GM23338 (cell line): Measurements from ENCODE around the gene MYT1. TPM values are rescaled to one million over a fixed set of nuclear protein-coding genes. Genes with fewer than 3 reads are reported as not detected.

Experiments
- ATAC-seq: fragments of 200-7000 bp; cut with Tn5 transposase; 3 replicates; pipeline ENCODE4 v1.9.1; 2020
- DNase-seq: peaks from one replicate; pipeline ENCODE4 v3.0.0-alpha.2; 2015; ENCODE audit warnings: low spot score
- H2AFZ ChIP-seq: fragments of 200-600 bp; sonication (generic); 2 replicates; pipeline ENCODE4 v1.8.0; 2016; ENCODE audit warnings: antibody characterized with exemption, mild to moderate bottlenecking, moderate library complexity
- H3F3A ChIP-seq: fragments of 200-600 bp; sonication (generic); replicated peaks from 2 replicates; pipeline ENCODE4 v1.8.0; 2017; ENCODE audit warnings: antibody characterized with exemption, mixed run types, low read depth
- H3K27ac ChIP-seq: fragments of 200-600 bp; sonication (generic); 2 replicates; pipeline ENCODE4 v1.6.1; 2016; ENCODE audit warnings: low read depth
- H3K27me3 ChIP-seq: fragments of 200-600 bp; sonication (generic); 2 replicates; pipeline ENCODE4 v1.8.0; 2016; ENCODE audit warnings: mild to moderate bottlenecking, mixed run types, moderate library complexity; ENCODE audit not compliant: insufficient read depth
- H3K36me3 ChIP-seq: fragments of 200-600 bp; sonication (generic); 2 replicates; pipeline ENCODE4 v1.8.0; 2016; ENCODE audit warnings: mild to moderate bottlenecking; ENCODE audit not compliant: insufficient read depth
- H3K4me1 ChIP-seq: fragments of 200-600 bp; sonication (generic); 2 replicates; pipeline ENCODE4 v1.8.0; 2016; ENCODE audit warnings: mild to moderate bottlenecking, moderate library complexity; ENCODE audit not compliant: insufficient read depth
- H3K4me2 ChIP-seq: fragments of 200-600 bp; sonication (generic); 2 replicates; pipeline ENCODE4 v1.7.1; 2017; ENCODE audit warnings: mixed run types
- H3K4me3 ChIP-seq: fragments of 200-600 bp; sonication (generic); 2 replicates; pipeline ENCODE4 v1.6.1; 2016; ENCODE audit warnings: mixed run types
- H3K79me2 ChIP-seq: fragments of 200-600 bp; sonication (generic); replicated peaks from 2 replicates; pipeline ENCODE4 v1.8.0; 2017; ENCODE audit warnings: mild to moderate bottlenecking; ENCODE audit not compliant: insufficient read depth
- H3K9me2 ChIP-seq: fragments of 200-600 bp; sonication (generic); 2 replicates; pipeline ENCODE4 v1.8.0; 2017; ENCODE audit not compliant: insufficient read depth
- H4K20me1 ChIP-seq: fragments of 200-600 bp; sonication (generic); replicated peaks from 2 replicates; pipeline ENCODE4 v1.8.0; 2017; ENCODE audit warnings: mild to moderate bottlenecking; ENCODE audit not compliant: insufficient read depth
- H3K27ac Mint-ChIP-seq: 2 replicates; pipeline ENCODE4 v1.8.0; 2020; ENCODE audit warnings: inconsistent platforms, mild to moderate bottlenecking, moderate library complexity, mixed read lengths
- H3K27me3 Mint-ChIP-seq: 3 replicates; pipeline ENCODE4 v1.8.0; 2022; ENCODE audit warnings: low read depth, mild to moderate bottlenecking, moderate library complexity, mixed read lengths, inconsistent platforms; ENCODE audit not compliant: insufficient read depth, poor library complexity
- H3K36me3 Mint-ChIP-seq: 3 replicates; pipeline ENCODE4 v1.8.0; 2021; ENCODE audit warnings: low read depth, mild to moderate bottlenecking, inconsistent platforms, moderate library complexity, mixed read lengths
- H3K4me1 Mint-ChIP-seq: 3 replicates; pipeline ENCODE4 v1.8.0; 2020; ENCODE audit warnings: mild to moderate bottlenecking, inconsistent platforms, mixed read lengths
- H3K4me3 Mint-ChIP-seq: 3 replicates; pipeline ENCODE4 v1.8.0; 2021; ENCODE audit warnings: moderate library complexity, mild to moderate bottlenecking, inconsistent platforms, mixed read lengths
- H3K9me3 Mint-ChIP-seq: 3 replicates; pipeline ENCODE4 v1.8.0; 2020; ENCODE audit warnings: moderate library complexity, mild to moderate bottlenecking, inconsistent platforms, mixed read lengths
- CREB1 ChIP-seq: fragments of 250-450 bp; sonication (Bioruptor Pico); IDR thresholded peaks from 2 replicates; pipeline ENCODE4 v1.5.0; 2020; ENCODE audit warnings: low read depth, mild to moderate bottlenecking, moderate library complexity
- EZH2 ChIP-seq: fragments of 200-600 bp; sonication (generic); IDR thresholded peaks from one replicate; pipeline ENCODE4 v1.8.0; 2017; ENCODE audit warnings: antibody characterized with exemption, mild to moderate bottlenecking, low read depth; ENCODE audit not compliant: unreplicated experiment
- EZH2phosphoT487 ChIP-seq: fragments of 200-600 bp; sonication (generic); IDR thresholded peaks from one replicate; pipeline ENCODE4 v1.8.1; 2018; ENCODE audit warnings: antibody characterized with exemption; ENCODE audit not compliant: unreplicated experiment
- JUNB ChIP-seq: IDR thresholded peaks from one replicate; pipeline ENCODE4 v1.6.1; 2016; ENCODE audit warnings: antibody characterized with exemption; ENCODE audit not compliant: unreplicated experiment
- NANOG ChIP-seq: IDR thresholded peaks from 2 replicates; pipeline ENCODE4 v1.6.1; 2016; ENCODE audit warnings: antibody characterized with exemption, borderline replicate concordance
- POLR2AphosphoS5 ChIP-seq: IDR thresholded peaks from 2 replicates; pipeline ENCODE4 v1.6.1; 2016; ENCODE audit warnings: antibody characterized with exemption, low read depth
- STAT1 ChIP-seq: IDR thresholded peaks from one replicate; pipeline ENCODE4 v1.6.1; 2016; ENCODE audit warnings: antibody characterized with exemption; ENCODE audit not compliant: unreplicated experiment
- ZNF114 ChIP-seq: fragments of 250-450 bp; sonication (Bioruptor Pico); IDR thresholded peaks from 2 replicates; pipeline ENCODE4 v1.5.0; 2020; ENCODE audit warnings: mild to moderate bottlenecking, moderate library complexity
- ZNF331 ChIP-seq: fragments of 250-450 bp; sonication (Bioruptor Pico); IDR thresholded peaks from 2 replicates; pipeline ENCODE4 v1.5.0; 2020; ENCODE audit warnings: low read depth, mild to moderate bottlenecking, moderate library complexity
- polyA plus RNA-seq: library from polyadenylated mRNA; unstranded; fragments of >200 nt; fragmentation: Nextera tagmentation; extraction: Ambion mirVana; gene quantifications from 2 replicates; pipeline ENCODE4 v1.2.1, GENCODE V29; 2016
- total RNA-seq: library from RNA; depleted of rRNA; stranded (reverse); fragments of >200 nt; shearing (Covaris generic); gene quantifications from 2 replicates; pipeline ENCODE4 v1.2.3, GENCODE V29; 2014
- TF ChIP-seq, protein P1 (sequence below), 2 experiments: fragments of 200-600 bp in 1 of 2; sonication (generic) in 1 of 2; conservative IDR thresholded peaks; 2 replicates each; pipeline versions ENCODE4 v1.5.1 to v1.6.1; 2016 to 2017; ENCODE audit warnings: antibody characterized with exemption in 2 of 2, low read depth in 2 of 2, mild to moderate bottlenecking in 2 of 2, moderate library complexity in 1 of 2
- TF ChIP-seq, protein P2 (sequence below): IDR thresholded peaks from one replicate; pipeline ENCODE4 v1.6.1; 2018; ENCODE audit warnings: antibody characterized with exemption; ENCODE audit not compliant: unreplicated experiment
- TF ChIP-seq, protein P3 (sequence below): IDR thresholded peaks from 2 replicates; pipeline ENCODE4 v1.6.1; 2016; ENCODE audit warnings: antibody characterized with exemption
- TF ChIP-seq, protein P4 (sequence below): fragments of 250-450 bp; sonication (Bioruptor Pico); IDR thresholded peaks from 2 replicates; pipeline ENCODE4 v1.5.0; 2020; ENCODE audit warnings: mild to moderate bottlenecking, moderate library complexity

MYT1 gene
- total and polyA plus RNA-seq, 2 experiments from 2014 or later: 0.83 to 1.6 TPM

DNA sequence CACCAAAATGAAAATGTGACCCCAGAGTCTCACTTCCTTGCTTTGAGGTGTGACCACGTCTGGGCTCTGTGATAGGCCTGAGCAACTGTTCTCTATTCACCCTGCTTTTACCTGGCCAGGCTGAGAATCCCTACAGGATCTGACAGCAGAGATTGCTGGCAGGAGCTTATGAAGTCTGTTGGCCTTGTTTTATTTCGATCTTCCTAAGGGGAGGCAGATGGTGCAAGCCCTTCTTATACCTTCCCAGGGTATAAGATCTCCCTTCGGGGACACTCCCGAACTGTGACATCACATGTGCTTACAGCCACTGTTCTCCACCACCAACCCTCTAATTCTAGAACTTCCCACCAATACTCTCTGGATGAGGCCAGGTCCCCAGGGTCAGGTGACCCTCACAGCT is 26.8 kb downstream of the MYT1 start:
- H3K79me2 ChIP-seq: no peaks in the 10 kb centered on the region
- Mint-ChIP-seq H3K27me3 (peaks cover 16% of the 10 kb centered on the region), H3K9me3 (peaks cover 17% of the 10 kb centered on the region), H3K27ac (no peak overlapping the region), H3K36me3 (peaks cover 9% of the 10 kb centered on the region), H3K4me3 (no peak overlapping the region), H3K4me1 (peaks cover 54% of the 10 kb centered on the region)
- H3K9me2 ChIP-seq: peaks cover 3% of the 10 kb centered on the region; the same call in 1 of the 2 replicates
- H3K4me1 ChIP-seq: peaks cover 39% of the 10 kb centered on the region
- no peaks in the 10 kb centered on the region for H3K36me3 ChIP-seq
- H3K4me3 ChIP-seq: no peak overlapping the region
- ATAC-seq (no peak), DNase-seq (no peak)
- no peaks in the 10 kb centered on the region for H3K27me3 ChIP-seq
- H3F3A ChIP-seq: peaks cover 21% of the 10 kb centered on the region
- H2AFZ ChIP-seq: no peak overlapping the region
- H4K20me1 ChIP-seq: no peaks in the 10 kb centered on the region
- H3K27ac ChIP-seq: no peak overlapping the region
- no peak for TF ChIP-seq STAT1
- no peak for TF ChIP-seq EZH2phosphoT487
- TF ChIP-seq JUNB: no peak
- TF ChIP-seq NANOG: no peak
- TF ChIP-seq, protein P1, sequence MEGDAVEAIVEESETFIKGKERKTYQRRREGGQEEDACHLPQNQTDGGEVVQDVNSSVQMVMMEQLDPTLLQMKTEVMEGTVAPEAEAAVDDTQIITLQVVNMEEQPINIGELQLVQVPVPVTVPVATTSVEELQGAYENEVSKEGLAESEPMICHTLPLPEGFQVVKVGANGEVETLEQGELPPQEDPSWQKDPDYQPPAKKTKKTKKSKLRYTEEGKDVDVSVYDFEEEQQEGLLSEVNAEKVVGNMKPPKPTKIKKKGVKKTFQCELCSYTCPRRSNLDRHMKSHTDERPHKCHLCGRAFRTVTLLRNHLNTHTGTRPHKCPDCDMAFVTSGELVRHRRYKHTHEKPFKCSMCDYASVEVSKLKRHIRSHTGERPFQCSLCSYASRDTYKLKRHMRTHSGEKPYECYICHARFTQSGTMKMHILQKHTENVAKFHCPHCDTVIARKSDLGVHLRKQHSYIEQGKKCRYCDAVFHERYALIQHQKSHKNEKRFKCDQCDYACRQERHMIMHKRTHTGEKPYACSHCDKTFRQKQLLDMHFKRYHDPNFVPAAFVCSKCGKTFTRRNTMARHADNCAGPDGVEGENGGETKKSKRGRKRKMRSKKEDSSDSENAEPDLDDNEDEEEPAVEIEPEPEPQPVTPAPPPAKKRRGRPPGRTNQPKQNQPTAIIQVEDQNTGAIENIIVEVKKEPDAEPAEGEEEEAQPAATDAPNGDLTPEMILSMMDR (conservative IDR thresholded peaks at IDR 0.05; ENCODE audit: low read depth in 2 of 2): no peak
- no peak for TF ChIP-seq POLR2AphosphoS5
- TF ChIP-seq, protein P2, sequence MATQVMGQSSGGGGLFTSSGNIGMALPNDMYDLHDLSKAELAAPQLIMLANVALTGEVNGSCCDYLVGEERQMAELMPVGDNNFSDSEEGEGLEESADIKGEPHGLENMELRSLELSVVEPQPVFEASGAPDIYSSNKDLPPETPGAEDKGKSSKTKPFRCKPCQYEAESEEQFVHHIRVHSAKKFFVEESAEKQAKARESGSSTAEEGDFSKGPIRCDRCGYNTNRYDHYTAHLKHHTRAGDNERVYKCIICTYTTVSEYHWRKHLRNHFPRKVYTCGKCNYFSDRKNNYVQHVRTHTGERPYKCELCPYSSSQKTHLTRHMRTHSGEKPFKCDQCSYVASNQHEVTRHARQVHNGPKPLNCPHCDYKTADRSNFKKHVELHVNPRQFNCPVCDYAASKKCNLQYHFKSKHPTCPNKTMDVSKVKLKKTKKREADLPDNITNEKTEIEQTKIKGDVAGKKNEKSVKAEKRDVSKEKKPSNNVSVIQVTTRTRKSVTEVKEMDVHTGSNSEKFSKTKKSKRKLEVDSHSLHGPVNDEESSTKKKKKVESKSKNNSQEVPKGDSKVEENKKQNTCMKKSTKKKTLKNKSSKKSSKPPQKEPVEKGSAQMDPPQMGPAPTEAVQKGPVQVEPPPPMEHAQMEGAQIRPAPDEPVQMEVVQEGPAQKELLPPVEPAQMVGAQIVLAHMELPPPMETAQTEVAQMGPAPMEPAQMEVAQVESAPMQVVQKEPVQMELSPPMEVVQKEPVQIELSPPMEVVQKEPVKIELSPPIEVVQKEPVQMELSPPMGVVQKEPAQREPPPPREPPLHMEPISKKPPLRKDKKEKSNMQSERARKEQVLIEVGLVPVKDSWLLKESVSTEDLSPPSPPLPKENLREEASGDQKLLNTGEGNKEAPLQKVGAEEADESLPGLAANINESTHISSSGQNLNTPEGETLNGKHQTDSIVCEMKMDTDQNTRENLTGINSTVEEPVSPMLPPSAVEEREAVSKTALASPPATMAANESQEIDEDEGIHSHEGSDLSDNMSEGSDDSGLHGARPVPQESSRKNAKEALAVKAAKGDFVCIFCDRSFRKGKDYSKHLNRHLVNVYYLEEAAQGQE: no peak
- no peak for TF ChIP-seq EZH2
- TF ChIP-seq, protein P3, sequence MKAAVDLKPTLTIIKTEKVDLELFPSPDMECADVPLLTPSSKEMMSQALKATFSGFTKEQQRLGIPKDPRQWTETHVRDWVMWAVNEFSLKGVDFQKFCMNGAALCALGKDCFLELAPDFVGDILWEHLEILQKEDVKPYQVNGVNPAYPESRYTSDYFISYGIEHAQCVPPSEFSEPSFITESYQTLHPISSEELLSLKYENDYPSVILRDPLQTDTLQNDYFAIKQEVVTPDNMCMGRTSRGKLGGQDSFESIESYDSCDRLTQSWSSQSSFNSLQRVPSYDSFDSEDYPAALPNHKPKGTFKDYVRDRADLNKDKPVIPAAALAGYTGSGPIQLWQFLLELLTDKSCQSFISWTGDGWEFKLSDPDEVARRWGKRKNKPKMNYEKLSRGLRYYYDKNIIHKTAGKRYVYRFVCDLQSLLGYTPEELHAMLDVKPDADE: no peak
- TF ChIP-seq ZNF114 (CRISPR knock-in tag): no peak
- TF ChIP-seq ZNF331 (CRISPR knock-in tag): no peak
- no peak for TF ChIP-seq CREB1 (CRISPR knock-in tag)
- TF ChIP-seq, protein P4, sequence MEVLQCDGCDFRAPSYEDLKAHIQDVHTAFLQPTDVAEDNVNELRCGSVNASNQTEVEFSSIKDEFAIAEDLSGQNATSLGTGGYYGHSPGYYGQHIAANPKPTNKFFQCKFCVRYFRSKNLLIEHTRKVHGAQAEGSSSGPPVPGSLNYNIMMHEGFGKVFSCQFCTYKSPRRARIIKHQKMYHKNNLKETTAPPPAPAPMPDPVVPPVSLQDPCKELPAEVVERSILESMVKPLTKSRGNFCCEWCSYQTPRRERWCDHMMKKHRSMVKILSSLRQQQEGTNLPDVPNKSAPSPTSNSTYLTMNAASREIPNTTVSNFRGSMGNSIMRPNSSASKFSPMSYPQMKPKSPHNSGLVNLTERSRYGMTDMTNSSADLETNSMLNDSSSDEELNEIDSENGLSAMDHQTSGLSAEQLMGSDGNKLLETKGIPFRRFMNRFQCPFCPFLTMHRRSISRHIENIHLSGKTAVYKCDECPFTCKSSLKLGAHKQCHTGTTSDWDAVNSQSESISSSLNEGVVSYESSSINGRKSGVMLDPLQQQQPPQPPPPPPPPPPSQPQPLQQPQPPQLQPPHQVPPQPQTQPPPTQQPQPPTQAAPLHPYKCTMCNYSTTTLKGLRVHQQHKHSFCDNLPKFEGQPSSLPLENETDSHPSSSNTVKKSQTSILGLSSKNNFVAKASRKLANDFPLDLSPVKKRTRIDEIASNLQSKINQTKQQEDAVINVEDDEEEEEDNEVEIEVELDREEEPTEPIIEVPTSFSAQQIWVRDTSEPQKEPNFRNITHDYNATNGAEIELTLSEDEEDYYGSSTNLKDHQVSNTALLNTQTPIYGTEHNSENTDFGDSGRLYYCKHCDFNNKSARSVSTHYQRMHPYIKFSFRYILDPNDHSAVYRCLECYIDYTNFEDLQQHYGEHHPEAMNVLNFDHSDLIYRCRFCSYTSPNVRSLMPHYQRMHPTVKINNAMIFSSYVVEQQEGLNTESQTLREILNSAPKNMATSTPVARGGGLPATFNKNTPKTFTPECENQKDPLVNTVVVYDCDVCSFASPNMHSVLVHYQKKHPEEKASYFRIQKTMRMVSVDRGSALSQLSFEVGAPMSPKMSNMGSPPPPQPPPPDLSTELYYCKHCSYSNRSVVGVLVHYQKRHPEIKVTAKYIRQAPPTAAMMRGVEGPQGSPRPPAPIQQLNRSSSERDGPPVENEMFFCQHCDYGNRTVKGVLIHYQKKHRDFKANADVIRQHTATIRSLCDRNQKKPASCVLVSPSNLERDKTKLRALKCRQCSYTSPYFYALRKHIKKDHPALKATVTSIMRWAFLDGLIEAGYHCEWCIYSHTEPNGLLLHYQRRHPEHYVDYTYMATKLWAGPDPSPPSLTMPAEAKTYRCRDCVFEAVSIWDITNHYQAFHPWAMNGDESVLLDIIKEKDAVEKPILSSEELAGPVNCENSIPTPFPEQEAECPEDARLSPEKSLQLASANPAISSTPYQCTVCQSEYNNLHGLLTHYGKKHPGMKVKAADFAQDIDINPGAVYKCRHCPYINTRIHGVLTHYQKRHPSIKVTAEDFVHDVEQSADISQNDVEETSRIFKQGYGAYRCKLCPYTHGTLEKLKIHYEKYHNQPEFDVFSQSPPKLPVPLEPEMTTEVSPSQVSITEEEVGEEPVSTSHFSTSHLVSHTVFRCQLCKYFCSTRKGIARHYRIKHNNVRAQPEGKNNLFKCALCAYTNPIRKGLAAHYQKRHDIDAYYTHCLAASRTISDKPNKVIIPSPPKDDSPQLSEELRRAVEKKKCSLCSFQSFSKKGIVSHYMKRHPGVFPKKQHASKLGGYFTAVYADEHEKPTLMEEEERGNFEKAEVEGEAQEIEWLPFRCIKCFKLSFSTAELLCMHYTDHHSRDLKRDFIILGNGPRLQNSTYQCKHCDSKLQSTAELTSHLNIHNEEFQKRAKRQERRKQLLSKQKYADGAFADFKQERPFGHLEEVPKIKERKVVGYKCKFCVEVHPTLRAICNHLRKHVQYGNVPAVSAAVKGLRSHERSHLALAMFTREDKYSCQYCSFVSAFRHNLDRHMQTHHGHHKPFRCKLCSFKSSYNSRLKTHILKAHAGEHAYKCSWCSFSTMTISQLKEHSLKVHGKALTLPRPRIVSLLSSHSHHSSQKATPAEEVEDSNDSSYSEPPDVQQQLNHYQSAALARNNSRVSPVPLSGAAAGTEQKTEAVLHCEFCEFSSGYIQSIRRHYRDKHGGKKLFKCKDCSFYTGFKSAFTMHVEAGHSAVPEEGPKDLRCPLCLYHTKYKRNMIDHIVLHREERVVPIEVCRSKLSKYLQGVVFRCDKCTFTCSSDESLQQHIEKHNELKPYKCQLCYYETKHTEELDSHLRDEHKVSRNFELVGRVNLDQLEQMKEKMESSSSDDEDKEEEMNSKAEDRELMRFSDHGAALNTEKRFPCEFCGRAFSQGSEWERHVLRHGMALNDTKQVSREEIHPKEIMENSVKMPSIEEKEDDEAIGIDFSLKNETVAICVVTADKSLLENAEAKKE (CRISPR knock-in tag): no peak
- H3K4me2 ChIP-seq: peak overlapping the region; percentile 43; the same call in 1 of the 2 replicates
